ENCODE results near the gene JAKMIP3. TPM values are rescaled to one million over a fixed set of nuclear protein-coding genes. Genes with fewer than 3 reads are reported as not detected.
"Not testable (repeated sequence)": the region's sequence is repeated elsewhere in the genome, so short reads cannot be mapped to it uniquely, and the experiment has no call there.

The JAKMIP3 gene
- total and polyA plus RNA-seq, 9 donors = 0.27 to 0.65 (median 0.44) TPM

GRCh38 chr10:132075909-132076577 lies 10.3 kb downstream of the JAKMIP3 start:
- Histone ChIP-seq H3K4me3 (ENCODE audit: low read length) (no peak overlapping the region), H3K27me3 (ENCODE audit: control insufficient read depth, insufficient read depth, low read length) (peaks cover 4% of the 10 kb centered on the region), H3K9me3 (replicated peaks; ENCODE audit: control insufficient read depth, low read depth, low read length) (peaks cover 4% of the 10 kb centered on the region), H3K36me3 (ENCODE audit: control insufficient read depth, insufficient read depth, low read length) (no peaks in the 10 kb centered on the region), H3K27ac (ENCODE audit: low read length) (no peak overlapping the region), H3K4me1 (ENCODE audit: control insufficient read depth, insufficient read depth, low read length) (no peaks in the 10 kb centered on the region)
- no peak for DNase-seq
- WGBS (ENCODE audit: insufficient coverage) = 73% methylated on average over 15 of the region's 17 CpGs

GRCh38 chr10:132076578-132077081 lies 10.9 kb downstream of the JAKMIP3 start:
- H3K27ac ChIP-seq (ENCODE audit: low read length) = no peak overlapping the region
- no peaks in the 10 kb centered on the region for H3K4me1 ChIP-seq (ENCODE audit: control insufficient read depth, insufficient read depth, low read length)
- H3K9me3 ChIP-seq (replicated peaks; ENCODE audit: control insufficient read depth, low read depth, low read length) = peaks cover 4% of the 10 kb centered on the region
- no peaks in the 10 kb centered on the region for H3K36me3 ChIP-seq (ENCODE audit: control insufficient read depth, insufficient read depth, low read length)
- DNase-seq = no peak
- no peak overlapping the region for H3K4me3 ChIP-seq (ENCODE audit: low read length)
- peaks cover 5% of the 10 kb centered on the region for H3K27me3 ChIP-seq (ENCODE audit: control insufficient read depth, insufficient read depth, low read length)
- 87% methylated on average over 19 of the region's 19 CpGs for WGBS (ENCODE audit: insufficient coverage)

- no peaks in the 10 kb centered on the region for H3K36me3 ChIP-seq (ENCODE audit: control insufficient read depth, insufficient read depth, low read length)
- H3K4me1 ChIP-seq (ENCODE audit: control insufficient read depth, insufficient read depth, low read length) = no peaks in the 10 kb centered on the region
- no peak for DNase-seq
- H3K27me3 ChIP-seq (ENCODE audit: control insufficient read depth, insufficient read depth, low read length) = peaks cover 3% of the 10 kb centered on the region
- WGBS (ENCODE audit: insufficient coverage) = 65% methylated on average over 7 of the region's 9 CpGs
- H3K4me3 ChIP-seq (ENCODE audit: low read length) = no peak overlapping the region
- H3K9me3 ChIP-seq (replicated peaks; ENCODE audit: control insufficient read depth, low read depth, low read length) = peaks cover 2% of the 10 kb centered on the region
- H3K27ac ChIP-seq (ENCODE audit: low read length) = no peak overlapping the region
These were observed 11.3 kb downstream of the JAKMIP3 start for GRCh38 chr10:132077091-132077490.

GRCh38 chr10:132078746-132079345 lies 13.1 kb downstream of the JAKMIP3 start:
- H3K36me3 ChIP-seq (ENCODE audit: control insufficient read depth, insufficient read depth, low read length) = no peaks in the 10 kb centered on the region
- no peaks in the 10 kb centered on the region for H3K9me3 ChIP-seq (replicated peaks; ENCODE audit: control insufficient read depth, low read depth, low read length)
- H3K4me1 ChIP-seq (ENCODE audit: control insufficient read depth, insufficient read depth, low read length) = no peaks in the 10 kb centered on the region
- H3K4me3 ChIP-seq (ENCODE audit: low read length) = no peak overlapping the region
- no peak for DNase-seq
- WGBS (ENCODE audit: insufficient coverage) = 57% methylated on average over 28 of the region's 30 CpGs
- no peak overlapping the region for H3K27ac ChIP-seq (ENCODE audit: low read length)
- peaks cover 2% of the 10 kb centered on the region for H3K27me3 ChIP-seq (ENCODE audit: control insufficient read depth, insufficient read depth, low read length)

- not testable (repeated sequence) for H3K9me3 ChIP-seq (replicated peaks; ENCODE audit: control insufficient read depth, low read depth, low read length); H3K4me3 ChIP-seq (ENCODE audit: low read length); H3K27me3 ChIP-seq (ENCODE audit: control insufficient read depth, insufficient read depth, low read length); H3K36me3 ChIP-seq (ENCODE audit: control insufficient read depth, insufficient read depth, low read length); H3K27ac ChIP-seq (ENCODE audit: low read length); H3K4me1 ChIP-seq (ENCODE audit: control insufficient read depth, insufficient read depth, low read length); DNase-seq
- WGBS (ENCODE audit: insufficient coverage) = no CpG with 5 or more reads among the region's 2 CpGs
These were observed 18.6 kb downstream of the JAKMIP3 start for GRCh38 chr10:132084384-132084783.

- WGBS (ENCODE audit: insufficient coverage) = 91% methylated on average over 10 of the region's 10 CpGs
These were observed 27.5 kb downstream of the JAKMIP3 start for GRCh38 chr10:132093236-132093635.

GRCh38 chr10:132094581-132095234 lies 29.0 kb downstream of the JAKMIP3 start:
- WGBS (ENCODE audit: insufficient coverage) = 80% methylated on average over 7 of the region's 9 CpGs
- no peaks in the 10 kb centered on the region for H3K4me1 ChIP-seq (ENCODE audit: control insufficient read depth, insufficient read depth, low read length)
- no peaks in the 10 kb centered on the region for H3K9me3 ChIP-seq (replicated peaks; ENCODE audit: control insufficient read depth, low read depth, low read length)
- H3K36me3 ChIP-seq (ENCODE audit: control insufficient read depth, insufficient read depth, low read length) = no peaks in the 10 kb centered on the region
- no peak for DNase-seq
- no peak overlapping the region for H3K27ac ChIP-seq (ENCODE audit: low read length)
- no peak overlapping the region for H3K4me3 ChIP-seq (ENCODE audit: low read length)
- peaks cover 38% of the 10 kb centered on the region for H3K27me3 ChIP-seq (ENCODE audit: control insufficient read depth, insufficient read depth, low read length)

More at GRCh38 chr10:132093236-132093635, 27.5 kb downstream of the JAKMIP3 start:
- DNase-seq; H3K27ac ChIP-seq (ENCODE audit: low read length); H3K4me1 ChIP-seq (ENCODE audit: control insufficient read depth, insufficient read depth, low read length); H3K4me3 ChIP-seq (ENCODE audit: low read length); H3K36me3 ChIP-seq (ENCODE audit: control insufficient read depth, insufficient read depth, low read length); H3K9me3 ChIP-seq (replicated peaks; ENCODE audit: control insufficient read depth, low read depth, low read length): not testable (repeated sequence)
- H3K27me3 ChIP-seq (ENCODE audit: control insufficient read depth, insufficient read depth, low read length) = peaks cover 24% of the 10 kb centered on the region

GRCh38 chr10:132095403-132096113 lies 29.8 kb downstream of the JAKMIP3 start:
- Histone ChIP-seq H3K27me3 (ENCODE audit: control insufficient read depth, insufficient read depth, low read length) (peaks cover 43% of the 10 kb centered on the region), H3K9me3 (replicated peaks; ENCODE audit: control insufficient read depth, low read depth, low read length) (no peaks in the 10 kb centered on the region), H3K27ac (ENCODE audit: low read length) (no peak overlapping the region), H3K4me1 (ENCODE audit: control insufficient read depth, insufficient read depth, low read length) (no peaks in the 10 kb centered on the region), H3K4me3 (ENCODE audit: low read length) (no peak overlapping the region), H3K36me3 (ENCODE audit: control insufficient read depth, insufficient read depth, low read length) (no peaks in the 10 kb centered on the region)
- no peak for DNase-seq
- WGBS (ENCODE audit: insufficient coverage) = 75% methylated on average over 5 of the region's 12 CpGs

GRCh38 chr10:132096223-132096622 lies 30.5 kb downstream of the JAKMIP3 start:
- no peaks in the 10 kb centered on the region for H3K4me1 ChIP-seq (ENCODE audit: control insufficient read depth, insufficient read depth, low read length)
- 59% methylated on average over 4 of the region's 6 CpGs for WGBS (ENCODE audit: insufficient coverage)
- peaks cover 49% of the 10 kb centered on the region for H3K27me3 ChIP-seq (ENCODE audit: control insufficient read depth, insufficient read depth, low read length)
- H3K4me3 ChIP-seq (ENCODE audit: low read length) = no peak overlapping the region
- H3K27ac ChIP-seq (ENCODE audit: low read length) = no peak overlapping the region
- H3K9me3 ChIP-seq (replicated peaks; ENCODE audit: control insufficient read depth, low read depth, low read length) = no peaks in the 10 kb centered on the region
- H3K36me3 ChIP-seq (ENCODE audit: control insufficient read depth, insufficient read depth, low read length) = no peaks in the 10 kb centered on the region
- DNase-seq = no peak

Measured in muscle of leg (tissue), 11 donors.